Ammon's horn (tissue), 1 donor: ENCODE results near the gene MS4A4A.
"Not testable (repeated sequence)": the region's sequence is repeated elsewhere in the genome, so short reads cannot be mapped to it uniquely, and the experiment has no call there.

Experiments
- DNase-seq: peaks from one replicate; pipeline ENCODE4 v3.0.0-alpha.2; 2016; ENCODE audit warnings: low spot score

The MS4A4A gene

GRCh38 chr11:60280412-60280811 is at the start of gene MS4A4A:
MS4A4A (plus strand) TSS chr11:60280666; CDS start chr11:60280676, 10 bp downstream.
- peak; percentile 55 for DNase-seq

GRCh38 chr11:60230681-60231080 is 49.8 kb upstream of the MS4A4A start:
- DNase-seq: no peak

- no peak for DNase-seq
These were observed 45.1 kb upstream of the MS4A4A start for GRCh38 chr11:60235321-60235720.

GRCh38 chr11:60240662-60241061 is 39.8 kb upstream of the MS4A4A start:
- no peak for DNase-seq

- no peak for DNase-seq
These were observed 38.7 kb upstream of the MS4A4A start for GRCh38 chr11:60241786-60242185.

GRCh38 chr11:60242740-60243239 is 37.7 kb upstream of the MS4A4A start, which contains the start of gene MS4A4E:
MS4A4E (minus strand) TSS chr11:60243137; CDS start chr11:60230055, 13,082 bp downstream.
- no peak for DNase-seq

- DNase-seq: no peak
These were observed 28.8 kb upstream of the MS4A4A start for GRCh38 chr11:60251485-60252212.

- DNase-seq: peak; percentile 29
These were observed 28.0 kb upstream of the MS4A4A start for GRCh38 chr11:60252213-60253108.

GRCh38 chr11:60257956-60258722 is 22.3 kb upstream of the MS4A4A start:
- DNase-seq: no peak

GRCh38 chr11:60261014-60261413 is 19.5 kb upstream of the MS4A4A start:
- DNase-seq: no peak

GRCh38 chr11:60263402-60263801 is 17.1 kb upstream of the MS4A4A start:
- peak; percentile 37 for DNase-seq

- DNase-seq: no peak
These were observed 15.8 kb upstream of the MS4A4A start for GRCh38 chr11:60264644-60265043.

GRCh38 chr11:60265373-60266214 is 14.9 kb upstream of the MS4A4A start:
- DNase-seq: peak; percentile 40

GRCh38 chr11:60274416-60274815 is 6.0 kb upstream of the MS4A4A start:
- DNase-seq: no peak

- no peak for DNase-seq
These were observed 1.0 kb downstream of the MS4A4A start for GRCh38 chr11:60281485-60281884.

- no peak for DNase-seq
These were observed 1.8 kb downstream of the MS4A4A start for GRCh38 chr11:60282286-60282685.

- DNase-seq: not testable (repeated sequence)
These were observed 5.1 kb downstream of the MS4A4A start for GRCh38 chr11:60285411-60286126.

GRCh38 chr11:60288531-60288930 is 8.1 kb downstream of the MS4A4A start:
- DNase-seq: no peak

GRCh38 chr11:60292145-60292544 is 11.7 kb downstream of the MS4A4A start:
- DNase-seq: no peak

GRCh38 chr11:60301178-60301577 is 20.7 kb downstream of the MS4A4A start:
- no peak for DNase-seq
